GM12878 (cell line): ENCODE measurements around the gene IMMT. TPM values are rescaled to one million over a fixed set of nuclear protein-coding genes. Genes with fewer than 3 reads are reported as not detected.

Experiments
- ATAC-seq: fragments of 200-7000 bp; cut with Tn5 transposase; 3 replicates; pipeline ENCODE4 v1.9.1; 2020; ENCODE audit warnings: mild to moderate bottlenecking, moderate library complexity
- BruUV-seq: library from RNA; stranded (reverse); fragments of 400-500 nt; replicated peaks from 2 replicates; lab custom pipeline; 2021; lab: Mats Ljungman, UMichigan
- CTCF ChIA-PET: fragments of 300-600 bp; sonication (Branson Sonifier 250); formaldehyde crosslinking; extraction: SDS; loops from one replicate; lab custom pipeline; 2021; ENCODE audit warnings: inconsistent platforms; lab: Yijun Ruan, JAX
- POLR2A ChIA-PET: fragments of 350-600 bp; formaldehyde crosslinking; extraction: SDS; loops from one replicate; lab custom pipeline; 2021; ENCODE audit warnings: inconsistent platforms; lab: Charles Lee
- RAD21 ChIA-PET: fragments of 300-600 bp; sonication (Branson Sonifier 250); formaldehyde crosslinking; loops from one replicate; lab custom pipeline; 2023; ENCODE audit warnings: antibody characterized with exemption; ENCODE audit not compliant: unreplicated experiment; lab: Charles Lee
- SMC1A ChIA-PET: fragments of 300-600 bp; sonication (Branson Sonifier 250); formaldehyde crosslinking; loops from one replicate; lab custom pipeline; 2023; ENCODE audit not compliant: unreplicated experiment, uncharacterized antibody; lab: Charles Lee
- DNase-seq: peaks from one replicate; pipeline ENCODE4 v3.0.0-alpha.2; 2011; ENCODE audit warnings: low read depth, low spot score
- FAIRE-seq: peaks from 3 replicates; lab custom pipeline; 2011; peaks lifted over from hg19 to GRCh38; lab: Jason Lieb, UNC
- H2AFZ ChIP-seq: 2 replicates; pipeline ENCODE4 v1.6.0; 2011; ENCODE audit warnings: low read depth, low read length, control low read depth; ENCODE audit not compliant: control insufficient read depth
- H3K27ac ChIP-seq: 2 replicates; pipeline ENCODE4 v1.5.1; 2011; ENCODE audit warnings: control low read depth; ENCODE audit not compliant: control insufficient read depth, insufficient read depth
- H3K27me3 ChIP-seq, 2 experiments: replicated peaks in 1 of 2; 2 replicates each; pipeline versions ENCODE4 v1.6.0 to v1.6.1; 2011; ENCODE audit warnings: low read length in 1 of 2; ENCODE audit not compliant: control insufficient read depth in 2 of 2, insufficient read depth in 2 of 2
- H3K36me3 ChIP-seq, 2 experiments: 2 replicates each; pipeline ENCODE4 v1.5.1; 2011; ENCODE audit warnings: low read length in 1 of 2; ENCODE audit not compliant: control insufficient read depth in 2 of 2, insufficient read depth in 2 of 2
- H3K4me1 ChIP-seq: 2 replicates; pipeline ENCODE4 v1.6.1; 2011; ENCODE audit warnings: mild to moderate bottlenecking, low read length, moderate library complexity, mixed read lengths; ENCODE audit not compliant: control insufficient read depth, insufficient read depth
- H3K4me2 ChIP-seq: 2 replicates; pipeline ENCODE4 v1.6.0; 2011; ENCODE audit warnings: control low read depth; ENCODE audit not compliant: control insufficient read depth, insufficient read depth
- H3K4me3 ChIP-seq: fragments of 200-600 bp; sonication (generic); 2 replicates; pipeline ENCODE4 v1.5.1; 2016
- H3K79me2 ChIP-seq: 2 replicates; pipeline ENCODE4 v1.6.0; 2011; ENCODE audit warnings: low read length; ENCODE audit not compliant: control insufficient read depth, insufficient read depth
- H3K9ac ChIP-seq: 2 replicates; pipeline ENCODE4 v1.8.0; 2011; ENCODE audit warnings: low read length, control low read depth, mixed read lengths; ENCODE audit not compliant: control insufficient read depth, insufficient read depth
- H3K9me3 ChIP-seq: replicated peaks from 3 replicates; pipeline ENCODE4 v1.5.1; 2011; ENCODE audit warnings: mild to moderate bottlenecking, low read length; ENCODE audit not compliant: control insufficient read depth, insufficient read depth
- H4K20me1 ChIP-seq: 2 replicates; pipeline ENCODE4 v1.6.0; 2011; ENCODE audit not compliant: control insufficient read depth, insufficient read depth
- BCL11A ChIP-seq: IDR thresholded peaks from 2 replicates; pipeline ENCODE4 v1.6.1; 2011; ENCODE audit warnings: low read depth, low read length
- BHLHE40 ChIP-seq, 2 experiments: fragments of 450-650 bp in 1 of 2; IDR thresholded peaks; 2 replicates each; pipeline ENCODE4 v1.6.1; 2011 to 2017; ENCODE audit warnings: low read depth in 2 of 2, borderline replicate concordance in 1 of 2, improper control_type of control experiment in 1 of 2, low read length in 1 of 2, mild to moderate bottlenecking in 1 of 2
- DPF2 ChIP-seq: fragments of 450-650 bp; IDR thresholded peaks from 2 replicates; pipeline ENCODE4 v1.6.1; 2017; ENCODE audit warnings: mild to moderate bottlenecking
- NFIC ChIP-seq: IDR thresholded peaks from 2 replicates; pipeline ENCODE4 v1.6.1; 2012; ENCODE audit warnings: low read depth, mild to moderate bottlenecking, inconsistent platforms, low read length, moderate library complexity
- ZZZ3 ChIP-seq: IDR thresholded peaks from 2 replicates; pipeline ENCODE4 v1.6.1; 2011; ENCODE audit warnings: low read depth; ENCODE audit not compliant: control insufficient read depth, insufficient read length
- WGBS: methylation state at CpG from one replicate; pipeline ENCODE4 v1.1.6; 2016; ENCODE audit warnings: low lambda C conversion rate; ENCODE audit not compliant: insufficient replicate concordance, insufficient coverage; ENCODE audit errors: missing lambda C conversion rate; 5-methylcytosine and 5-hydroxymethylcytosine counted together
- in situ Hi-C: fragments of 300-500 bp; cut with MboI; formaldehyde crosslinking; loops from 9 replicates; pipeline ENCODE4 v1.14.3; 2018; ENCODE audit warnings: mixed read lengths
- intact Hi-C: fragments of 100-400 bp; cut with micrococcal nuclease; formaldehyde crosslinking; loops from one replicate; pipeline ENCODE4 v1.14.2; 2022; ENCODE audit not compliant: unreplicated experiment
- polyA plus RNA-seq, 11 experiments: library from polyadenylated mRNA; depleted of rRNA in 4 of 11; unstranded in 6 of 11; stranded (reverse) in 5 of 11; fragments of >200 nt; fragmentation: Nextera tagmentation in 4 of 11; fragmentation: Illumina TruSeq in 1 of 11; extraction: Ambion mirVana in 4 of 11; extraction: Trizol in 1 of 11; gene quantifications; 1 replicate in 1 of 11; 2 replicates in 10 of 11; pipeline versions ENCODE4 v1.2.1 to v1.2.3, GENCODE V29; 2011 to 2016; ENCODE audit warnings: inconsistent platforms in 2 of 11, missing spikeins in 2 of 11, low read depth in 1 of 11
- total RNA-seq, 4 experiments: library from RNA; depleted of rRNA in 3 of 4; stranded (reverse); fragments of >200 nt in 3 of 4; fragmentation: Illumina TruSeq in 1 of 4; extraction: Trizol in 1 of 4; gene quantifications; 2 replicates each; pipeline versions ENCODE4 v1.2.1 to v1.2.3, GENCODE V29; 2013 to 2021
- TF ChIP-seq, protein P1 (sequence below): fragments of 450-650 bp; conservative IDR thresholded peaks from 2 replicates; pipeline ENCODE4 v1.6.1; 2017; ENCODE audit warnings: mild to moderate bottlenecking, moderate library complexity

IMMT gene
- total and polyA plus RNA-seq, 10 of the 15 experiments (the other 5 are each of a cell fraction or from before 2014, with no cell fraction given), result 78.4 to 149 (median 98.7) TPM

- ChIA-PET CTCF (interaction anchor here (0.8 to 1.3 kb wide), 5 partner anchors 10 to 387 kb away, joined by 3 to 5 read pairs (median 3); no protein-coding TSS in a partner anchor), POLR2A (interaction anchor here (0.6 kb wide), 1 partner anchor 1103 kb away, joined by 7 read pairs; no protein-coding TSS in a partner anchor), SMC1A (interaction anchor here (1.0 kb wide), 1 partner anchor 9 kb away, joined by 3 read pairs; no protein-coding TSS in a partner anchor), RAD21 (no interaction called here)
- Histone ChIP-seq H3K27ac (no peak overlapping the region), H3K36me3 (peaks cover 9 to 12% of the 10 kb centered on the region in 2 experiments), H3K27me3 (no peaks in the 10 kb centered on the region), H3K4me3 (no peak overlapping the region), H3K4me1 (peaks cover 3% of the 10 kb centered on the region; the same call in 1 of the 2 replicates), H3K9ac (no peak overlapping the region), H2AFZ (no peak overlapping the region), H3K9me3 (no peaks in the 10 kb centered on the region), H4K20me1 (no peaks in the 10 kb centered on the region), H3K4me2 (no peak overlapping the region), H3K79me2 (no peaks in the 10 kb centered on the region)
- no TSS peak for BruUV-seq
- FAIRE-seq (no peak), ATAC-seq (no peak), DNase-seq (no peak)
- intact Hi-C loops (no loop called here), in situ Hi-C loops (no loop called here)
- TF ChIP-seq ZZZ3, result no peak
- TF ChIP-seq NFIC, result no peak
- TF ChIP-seq, protein P1, sequence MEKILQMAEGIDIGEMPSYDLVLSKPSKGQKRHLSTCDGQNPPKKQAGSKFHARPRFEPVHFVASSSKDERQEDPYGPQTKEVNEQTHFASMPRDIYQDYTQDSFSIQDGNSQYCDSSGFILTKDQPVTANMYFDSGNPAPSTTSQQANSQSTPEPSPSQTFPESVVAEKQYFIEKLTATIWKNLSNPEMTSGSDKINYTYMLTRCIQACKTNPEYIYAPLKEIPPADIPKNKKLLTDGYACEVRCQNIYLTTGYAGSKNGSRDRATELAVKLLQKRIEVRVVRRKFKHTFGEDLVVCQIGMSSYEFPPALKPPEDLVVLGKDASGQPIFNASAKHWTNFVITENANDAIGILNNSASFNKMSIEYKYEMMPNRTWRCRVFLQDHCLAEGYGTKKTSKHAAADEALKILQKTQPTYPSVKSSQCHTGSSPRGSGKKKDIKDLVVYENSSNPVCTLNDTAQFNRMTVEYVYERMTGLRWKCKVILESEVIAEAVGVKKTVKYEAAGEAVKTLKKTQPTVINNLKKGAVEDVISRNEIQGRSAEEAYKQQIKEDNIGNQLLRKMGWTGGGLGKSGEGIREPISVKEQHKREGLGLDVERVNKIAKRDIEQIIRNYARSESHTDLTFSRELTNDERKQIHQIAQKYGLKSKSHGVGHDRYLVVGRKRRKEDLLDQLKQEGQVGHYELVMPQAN, result no peak
- TF ChIP-seq DPF2, result no peak
- no peak for TF ChIP-seq BCL11A
- TF ChIP-seq BHLHE40 (IDR thresholded peaks at IDR 0.05; ENCODE audit: borderline replicate concordance in 1 of 2, low read depth in 2 of 2, low read length in 1 of 2), result no peak
- WGBS, result 100% methylated on average over 1 of the region's 1 CpG
Measured at GRCh38 chr2:86213056-86213455, 17.8 kb upstream of the IMMT start.
